Stimulated activated CD4-positive, alpha-beta T cell treated with anti-CD3 and anti-CD28 coated beads, Interleukin-1b, Interleukin-23, amount 100 ng/mL, for 24 hours (primary cell): ENCODE results near the gene ZNF473.

Experiments used
- DNase-seq, 4 experiments: peaks; one replicate each; pipeline ENCODE4 v3.0.0-alpha.2; 2020; ENCODE audit warnings: low read depth in 4 of 4, low spot score in 1 of 4

The ZNF473 gene

GRCh38 chr19:50003254-50003788 lies 22.5 kb upstream of the ZNF473 start:
- no peak for DNase-seq

- DNase-seq, result no peak
These were observed 21.9 kb upstream of the ZNF473 start for GRCh38 chr19:50003810-50004419.

GRCh38 chr19:50005428-50005827 lies 20.4 kb upstream of the ZNF473 start:
- no peak for DNase-seq

- no peak for DNase-seq
These were observed 18.6 kb upstream of the ZNF473 start for GRCh38 chr19:50007170-50007569.

GRCh38 chr19:50007947-50008346 lies 17.9 kb upstream of the ZNF473 start:
- no peak for DNase-seq

- DNase-seq, result no peak
These were observed 17.3 kb upstream of the ZNF473 start for GRCh38 chr19:50008532-50008931.

GRCh38 chr19:50016225-50016807 lies 9.5 kb upstream of the ZNF473 start:
- DNase-seq, result no peak

- DNase-seq, result no peak
These were observed 5.3 kb upstream of the ZNF473 start for GRCh38 chr19:50020481-50020880.

GRCh38 chr19:50022823-50023222 lies 3.0 kb upstream of the ZNF473 start:
- no peak for DNase-seq

GRCh38 chr19:50024719-50025021 lies 1.1 kb upstream of the ZNF473 start:
- DNase-seq, result no peak

- peak; percentile 84 to 95 (median 94) for DNase-seq
These were observed 597 bp upstream of the ZNF473 start, which contains the start of gene VRK3 for GRCh38 chr19:50025022-50025793. VRK3 (minus strand) TSS chr19:50025372; CDS start chr19:50016162, 9,210 bp downstream.

GRCh38 chr19:50026550-50026906 lies 723 bp downstream of the ZNF473 start:
- no peak for DNase-seq

GRCh38 chr19:50030225-50030624 lies 4.4 kb downstream of the ZNF473 start:
- no peak for DNase-seq

- DNase-seq, result no peak
These were observed 5.1 kb downstream of the ZNF473 start for GRCh38 chr19:50030937-50031336.

- DNase-seq, result no peak
These were observed 11.1 kb downstream of the ZNF473 start for GRCh38 chr19:50036908-50037307.

- DNase-seq, result no peak
These were observed 14.2 kb downstream of the ZNF473 start for GRCh38 chr19:50039968-50040367.

GRCh38 chr19:50040967-50041366 lies 15.2 kb downstream of the ZNF473 start:
- no peak for DNase-seq

GRCh38 chr19:50042363-50043024 lies 16.7 kb downstream of the ZNF473 start:
- DNase-seq, result no peak

GRCh38 chr19:50043967-50044366 lies 18.2 kb downstream of the ZNF473 start:
- DNase-seq, result no peak

- no peak for DNase-seq
These were observed 19.1 kb downstream of the ZNF473 start for GRCh38 chr19:50044922-50045321.

GRCh38 chr19:50046649-50047503 lies 21.1 kb downstream of the ZNF473 start:
- peak; percentile 33 to 45 (median 40) for DNase-seq
